Heart left ventricle (tissue), 16 donors: ENCODE results near the gene ZBTB20. TPM values are rescaled to one million over a fixed set of nuclear protein-coding genes. Genes with fewer than 3 reads are reported as not detected.
A peak's percentile ranks its signal among the peaks of the same experiment; 100 is the strongest.

ENCODE experiments used
- ATAC-seq, 4 donors: fragments of 200-7000 bp; cut with Tn5 transposase; one replicate each; pipeline ENCODE4 v1.9.1; 2020 to 2022; ENCODE audit warnings: moderate library complexity in 4 of 4, mild to moderate bottlenecking in 3 of 4, moderate number of reproducible peaks in 1 of 4
- DNase-seq, 5 donors: peaks; one replicate each; pipeline ENCODE4 v3.0.0-alpha.2; 2020
- H3K27ac ChIP-seq, 12 donors: fragments of 200-600 bp; sonication (generic) in 4 of 12; one replicate each; pipeline versions ENCODE4 v1.5.0 to v1.8.0; 2016 to 2022; ENCODE audit warnings: mild to moderate bottlenecking in 2 of 12
- H3K27me3 ChIP-seq, 9 donors: fragments of 200-600 bp; sonication (generic) in 2 of 9; one replicate each; pipeline versions ENCODE4 v1.5.1 to v1.8.0; 2016 to 2022; ENCODE audit warnings: mild to moderate bottlenecking in 3 of 9
- H3K36me3 ChIP-seq, 9 donors: fragments of 200-600 bp; sonication (generic) in 2 of 9; one replicate each; pipeline versions ENCODE4 v1.5.0 to v1.8.0; 2018 to 2022; ENCODE audit warnings: mild to moderate bottlenecking in 2 of 9
- H3K4me1 ChIP-seq, 12 donors: fragments of 200-600 bp; sonication (generic) in 4 of 12; one replicate each; pipeline versions ENCODE4 v1.5.0 to v1.8.0; 2016 to 2022; ENCODE audit warnings: mild to moderate bottlenecking in 3 of 12
- H3K4me3 ChIP-seq, 12 donors: fragments of 200-600 bp; sonication (generic) in 4 of 12; one replicate each; pipeline versions ENCODE4 v1.5.0 to v1.8.0; 2017 to 2022; ENCODE audit warnings: mild to moderate bottlenecking in 9 of 12, moderate library complexity in 4 of 12
- H3K9me3 ChIP-seq, 12 donors: fragments of 200-600 bp; sonication (generic) in 4 of 12; one replicate each; pipeline versions ENCODE4 v1.5.0 to v1.8.0; 2016 to 2022; ENCODE audit warnings: mild to moderate bottlenecking in 1 of 12
- POLR2A ChIP-seq, 2 donors: fragments of 450-650 bp; IDR thresholded peaks; one replicate each; pipeline ENCODE4 v1.6.1; 2017; ENCODE audit warnings: antibody characterized with exemption in 2 of 2, mild to moderate bottlenecking in 2 of 2, moderate library complexity in 2 of 2
- WGBS, 4 donors: extraction: QIAGEN DNeasy Blood & Tissue Kit in 2 of 4; methylation state at CpG; one replicate each; pipeline versions ENCODE4 v1.1.5 to v1.1.7; 2013 to 2018; 5-methylcytosine and 5-hydroxymethylcytosine counted together
- intact Hi-C, 10 donors: fragments of 100-400 bp; cut with DNase I; formaldehyde crosslinking; loops; one replicate each; pipeline versions ENCODE4 v1.11.1 to v1.14.2; 2022
- polyA plus RNA-seq, 2 donors: library from polyadenylated mRNA; stranded (reverse); fragments of 200-250 nt; gene quantifications; one replicate each; pipeline ENCODE4 v1.2.3, GENCODE V29; 2013
- total RNA-seq, 9 donors: library from RNA; depleted of rRNA in 2 of 9; stranded (reverse); fragments of >200 nt in 2 of 9; fragmentation: NEBNext Ultra II Directional in 3 of 9; extraction: Animal tissue kit (Norgen Biotek cat#: 25700) in 3 of 9; gene quantifications; one replicate each; pipeline versions ENCODE4 v1.1.0 to v1.2.4, GENCODE V29; 2016 to 2023
- TF ChIP-seq, protein P1 (sequence below), 12 donors: fragments of 200-600 bp; sonication (generic) in 4 of 12; IDR thresholded peaks; one replicate each; pipeline versions ENCODE4 v1.5.0 to v1.8.0; 2018 to 2022; ENCODE audit warnings: antibody characterized with exemption in 12 of 12, mild to moderate bottlenecking in 5 of 12
- donor health status: ischemic (EF 13 %, LVEDD 7.1; RV severe dilation, severe dysfunction).
- donor health status: healthy with polysubstance abuse.
- donor health status: DM: no; HTN: yes; CAD: no.
- donor health status: DM: no; HTN: no; CAD: no.
- donor health status: ischemic (EF 25% LVEDD 6.9; RV normal size, moderate dysfunction).
- donor health status: ischemic (EF 25% LVEDD 5.7; RV mildly dilated, moderate dysfunction).
- donor health status: healthy.
- donor health status: DM: yes; HTN: yes; CAD: no.
- donor health status: ischemic (EF 35%, LVEDD 5.7; RV mildly dilated, moderate dysfunction).
- donor health status: nonischemic (EF 11% LVEDD 7.7; RV severe dilation, severe dysfunction).
- donor health status: DM: yes; HTN: yes; CAD: no.
- donor health status: PGD.
- donor health status: ischemic (EF 29% LVEDD 5.4; RV normal size, mild dysfunction).
- donor health status: nonischemic (EF 23%, LVEDD 6.1; RV moderate dilation, normal function).

The ZBTB20 gene
- total and polyA plus RNA-seq, 11 donors, result 6.2 to 109 (median 77.3) TPM

DNA sequence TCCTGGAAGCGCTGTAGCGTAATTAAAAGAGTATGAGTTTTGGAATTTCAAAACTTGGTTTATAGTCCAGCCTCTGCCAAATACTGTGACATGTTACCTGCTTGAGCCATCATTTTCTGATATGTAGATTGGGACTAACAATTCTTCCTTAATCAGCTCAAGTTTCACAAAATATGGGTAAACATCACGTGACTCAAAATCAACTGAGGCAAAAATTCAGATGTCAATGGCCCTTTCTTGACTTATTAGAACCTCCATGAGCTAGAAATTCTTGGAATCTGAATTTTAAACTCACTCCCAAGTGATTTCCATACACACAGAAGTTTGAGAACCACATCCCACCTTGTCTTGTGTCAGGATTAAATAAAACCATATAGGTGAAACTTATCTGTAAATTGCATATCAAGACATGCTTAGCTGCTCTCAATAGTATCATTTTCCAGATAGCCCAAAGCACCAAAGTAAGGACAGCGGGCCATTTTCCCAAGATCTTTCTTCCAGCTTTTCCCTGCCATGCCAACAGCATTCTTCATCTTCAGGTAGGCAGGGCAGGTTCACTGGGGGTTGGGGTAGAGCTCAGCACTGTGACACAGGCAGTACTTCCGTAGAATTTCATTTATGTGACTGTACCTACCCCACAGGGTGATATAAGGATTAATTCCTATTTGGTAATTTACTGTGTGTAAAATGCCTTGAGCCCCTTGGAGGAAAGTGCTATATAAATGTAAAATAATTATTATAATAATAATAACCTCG is 474.2 kb downstream of the ZBTB20 start:
- H3K27ac ChIP-seq, result no peak overlapping the region
- no peaks in the 10 kb centered on the region for H3K27me3 ChIP-seq
- no peak for ATAC-seq
- no peaks in the 10 kb centered on the region for H3K9me3 ChIP-seq
- no peak overlapping the region for H3K4me3 ChIP-seq
- intact Hi-C loops, result no loop called here
- TF ChIP-seq POLR2A (IDR thresholded peaks at IDR 0.05), result no peak
- TF ChIP-seq, protein P1, sequence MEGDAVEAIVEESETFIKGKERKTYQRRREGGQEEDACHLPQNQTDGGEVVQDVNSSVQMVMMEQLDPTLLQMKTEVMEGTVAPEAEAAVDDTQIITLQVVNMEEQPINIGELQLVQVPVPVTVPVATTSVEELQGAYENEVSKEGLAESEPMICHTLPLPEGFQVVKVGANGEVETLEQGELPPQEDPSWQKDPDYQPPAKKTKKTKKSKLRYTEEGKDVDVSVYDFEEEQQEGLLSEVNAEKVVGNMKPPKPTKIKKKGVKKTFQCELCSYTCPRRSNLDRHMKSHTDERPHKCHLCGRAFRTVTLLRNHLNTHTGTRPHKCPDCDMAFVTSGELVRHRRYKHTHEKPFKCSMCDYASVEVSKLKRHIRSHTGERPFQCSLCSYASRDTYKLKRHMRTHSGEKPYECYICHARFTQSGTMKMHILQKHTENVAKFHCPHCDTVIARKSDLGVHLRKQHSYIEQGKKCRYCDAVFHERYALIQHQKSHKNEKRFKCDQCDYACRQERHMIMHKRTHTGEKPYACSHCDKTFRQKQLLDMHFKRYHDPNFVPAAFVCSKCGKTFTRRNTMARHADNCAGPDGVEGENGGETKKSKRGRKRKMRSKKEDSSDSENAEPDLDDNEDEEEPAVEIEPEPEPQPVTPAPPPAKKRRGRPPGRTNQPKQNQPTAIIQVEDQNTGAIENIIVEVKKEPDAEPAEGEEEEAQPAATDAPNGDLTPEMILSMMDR (IDR thresholded peaks at IDR 0.05), result no peak
- no peaks in the 10 kb centered on the region for H3K36me3 ChIP-seq
- H3K4me1 ChIP-seq, result peaks cover 0 to 17% (median 4%) of the 10 kb centered on the region in 12 donors
- WGBS, 4 donors, result 91 to 94% (median 93%) methylated on average over 6 of the region's 6 CpGs
- no peak for DNase-seq

DNA sequence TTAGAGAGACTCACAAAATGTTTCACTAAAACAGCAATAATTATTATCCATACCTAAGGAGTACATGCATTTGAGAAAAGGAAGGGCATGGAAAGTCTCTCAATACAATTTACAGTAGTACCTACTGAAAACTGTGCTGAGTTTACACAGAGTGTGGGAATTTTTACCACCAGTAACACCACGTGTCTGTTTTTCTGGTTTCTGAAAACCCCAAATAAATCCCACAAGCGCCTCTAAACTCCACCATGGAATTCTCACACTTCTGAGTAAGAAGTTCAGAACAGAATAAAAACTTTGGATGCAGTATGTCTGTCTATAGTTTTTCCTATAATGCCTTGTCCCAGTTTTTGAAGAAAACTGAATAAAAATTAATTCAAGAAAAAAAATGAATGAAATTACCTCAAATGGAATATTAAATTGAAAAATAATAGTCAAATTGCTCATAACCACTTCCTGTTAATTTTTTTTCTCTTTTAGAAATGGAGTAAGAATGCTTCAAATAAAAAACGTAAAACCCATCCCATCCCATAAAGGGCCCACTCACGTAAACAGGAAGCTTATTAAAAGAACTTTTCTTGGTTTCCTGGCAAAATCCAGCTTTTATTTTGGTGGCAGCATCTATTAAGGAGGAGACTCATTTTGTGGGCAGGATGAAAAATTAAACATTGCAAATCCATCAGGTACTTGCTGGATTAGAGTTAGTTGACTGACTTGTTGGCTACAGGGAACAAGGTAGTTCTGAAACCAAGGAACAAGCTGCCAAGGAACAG is 475.2 kb downstream of the ZBTB20 start:
- TF ChIP-seq, protein P1 (IDR thresholded peaks at IDR 0.05), result no peak
- TF ChIP-seq POLR2A (IDR thresholded peaks at IDR 0.05), result no peak
- peaks cover 0 to 21% (median 9%) of the 10 kb centered on the region in 12 donors for H3K4me1 ChIP-seq
- DNase-seq, result no peak
- ATAC-seq, result no peak
- H3K9me3 ChIP-seq, result no peaks in the 10 kb centered on the region
- H3K36me3 ChIP-seq, result no peaks in the 10 kb centered on the region
- intact Hi-C loops, result no loop called here
- no peak overlapping the region for H3K27ac ChIP-seq
- no peaks in the 10 kb centered on the region for H3K27me3 ChIP-seq
- WGBS, 4 donors, result 81 to 85% (median 83%) methylated on average over 4 of the region's 4 CpGs
- no peak overlapping the region for H3K4me3 ChIP-seq

DNA sequence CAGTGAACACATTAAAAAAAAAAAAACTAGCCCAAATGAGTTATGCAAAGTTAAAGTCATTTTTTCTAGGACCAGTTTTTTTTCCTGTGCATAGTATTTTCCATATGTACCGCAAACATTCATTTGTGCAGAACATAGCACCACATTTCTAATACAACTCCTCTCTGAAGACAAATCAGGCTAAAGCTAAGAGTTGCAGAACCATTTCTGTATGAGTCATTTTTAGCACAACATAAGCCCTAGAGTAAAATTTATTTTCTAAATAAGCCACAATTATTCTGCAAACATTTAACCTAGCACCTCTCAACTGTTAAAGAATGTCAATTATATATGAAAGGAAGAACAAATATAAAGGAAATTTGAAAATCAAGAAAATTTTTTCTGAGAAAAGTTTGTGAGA is 477.5 kb downstream of the ZBTB20 start:
- ATAC-seq, result no peak
- H3K4me3 ChIP-seq, result no peak overlapping the region
- WGBS, 4 donors, result 91 to 99% (median 97%) methylated on average over 1 of the region's 1 CpG
- no peaks in the 10 kb centered on the region for H3K9me3 ChIP-seq
- TF ChIP-seq, protein P1 (IDR thresholded peaks at IDR 0.05), result no peak
- no peak for TF ChIP-seq POLR2A (IDR thresholded peaks at IDR 0.05)
- H3K27me3 ChIP-seq, result no peaks in the 10 kb centered on the region
- H3K36me3 ChIP-seq, result no peaks in the 10 kb centered on the region
- intact Hi-C loops, result no loop called here
- H3K4me1 ChIP-seq, result peaks cover 0 to 34% (median 19%) of the 10 kb centered on the region in 12 donors
- DNase-seq, result no peak
- no peak overlapping the region for H3K27ac ChIP-seq

DNA sequence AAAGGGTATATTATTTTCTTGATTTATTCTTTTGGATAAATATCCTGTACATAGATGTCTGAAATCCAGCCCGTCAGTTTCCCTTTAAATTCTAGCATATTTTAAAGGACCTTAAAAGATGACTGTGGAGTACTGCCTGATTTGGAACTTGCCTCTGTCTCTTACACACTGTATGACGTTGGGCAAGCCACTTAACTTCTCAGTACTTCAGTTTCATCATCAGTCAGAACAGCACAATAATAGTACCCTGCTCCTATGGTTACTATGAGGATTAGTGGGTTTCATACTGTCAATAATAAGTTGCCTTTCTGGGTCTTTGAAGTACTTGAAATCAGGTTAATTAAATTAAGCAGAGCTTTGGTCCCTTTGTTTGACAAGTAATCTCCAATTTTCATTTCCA is 479.0 kb downstream of the ZBTB20 start:
- Histone ChIP-seq H3K27me3 (no peaks in the 10 kb centered on the region), H3K36me3 (no peaks in the 10 kb centered on the region), H3K4me1 (peaks cover 0 to 34% (median 16%) of the 10 kb centered on the region in 12 donors), H3K4me3 (no peak overlapping the region), H3K9me3 (peaks cover 0 to 5% (median 0%) of the 10 kb centered on the region in 12 donors), H3K27ac (no peak overlapping the region)
- DNase-seq, result no peak
- intact Hi-C loops, result no loop called here
- peak; percentile 60 to 95 (median 81) for ATAC-seq
- no peak for TF ChIP-seq POLR2A (IDR thresholded peaks at IDR 0.05)
- TF ChIP-seq, protein P1 (IDR thresholded peaks at IDR 0.05), result no peak
- 67 to 72% (median 71%) methylated on average over 2 of the region's 2 CpGs for WGBS, 4 donors
